GM18868 (cell line): ENCODE measurements around the gene TMEM63C.

ENCODE experiments used
- ATAC-seq: cut with Tn5 transposase; IDR thresholded peaks from one replicate; pipeline ENCODE4 v1.9.1; 2021; ENCODE audit warnings: mild to moderate bottlenecking, moderate library complexity; ENCODE audit not compliant: unreplicated experiment

Gene TMEM63C

GRCh38 chr14:77306851-77307496, 125.4 kb downstream of the TMEM63C start:
- no peak for ATAC-seq
